Spleen (tissue), 11 donors: Measurements from ENCODE around the gene RASSF5. TPM values are rescaled to one million over a fixed set of nuclear protein-coding genes. Genes with fewer than 3 reads are reported as not detected.

Source experiments
- DNase-seq: peaks from one replicate; pipeline ENCODE4 v3.0.0-alpha.2; 2020
- H3K27ac ChIP-seq, 8 donors: fragments of 200-600 bp; sonication (generic) in 7 of 8; 1 replicate in 4 of 8; 2 replicates in 4 of 8; pipeline versions ENCODE4 v1.5.0 to v1.8.0; 2016 to 2021; ENCODE audit warnings: inconsistent platforms in 4 of 8, mild to moderate bottlenecking in 4 of 8, moderate library complexity in 1 of 8
- H3K27me3 ChIP-seq, 7 donors: fragments of 200-600 bp; sonication (generic) in 6 of 7; replicated peaks in 1 of 7; 1 replicate in 4 of 7; 2 replicates in 3 of 7; pipeline versions ENCODE4 v1.5.0 to v1.8.0; 2016 to 2021; ENCODE audit warnings: inconsistent platforms in 3 of 7, mild to moderate bottlenecking in 1 of 7
- H3K36me3 ChIP-seq, 6 donors: fragments of 200-600 bp; sonication (generic) in 5 of 6; 1 replicate in 4 of 6; 2 replicates in 2 of 6; pipeline versions ENCODE4 v1.5.0 to v1.8.0; 2016 to 2021; ENCODE audit warnings: inconsistent platforms in 2 of 6
- H3K4me1 ChIP-seq, 6 donors: fragments of 200-600 bp; sonication (generic) in 5 of 6; 1 replicate in 3 of 6; 2 replicates in 3 of 6; pipeline versions ENCODE4 v1.5.0 to v1.8.0; 2016 to 2021; ENCODE audit warnings: inconsistent platforms in 3 of 6
- H3K4me3 ChIP-seq, 8 donors: fragments of 200-600 bp; sonication (generic) in 7 of 8; 1 replicate in 4 of 8; 2 replicates in 4 of 8; pipeline versions ENCODE4 v1.5.0 to v1.8.0; 2016 to 2021; ENCODE audit warnings: inconsistent platforms in 4 of 8, mild to moderate bottlenecking in 4 of 8, moderate library complexity in 2 of 8
- H3K9me3 ChIP-seq, 8 donors: fragments of 200-600 bp; sonication (generic) in 7 of 8; 1 replicate in 4 of 8; 2 replicates in 4 of 8; pipeline versions ENCODE4 v1.5.0 to v1.8.0; 2016 to 2021; ENCODE audit warnings: inconsistent platforms in 4 of 8
- POLR2A ChIP-seq, 3 donors: fragments of 450-650 bp; IDR thresholded peaks; one replicate each; pipeline ENCODE4 v1.5.1; 2017; ENCODE audit warnings: antibody characterized with exemption in 3 of 3, mild to moderate bottlenecking in 1 of 3
- POLR2AphosphoS5 ChIP-seq, 3 donors: sonication (generic); formaldehyde crosslinking; IDR thresholded peaks; one replicate each; pipeline ENCODE4 v1.5.1; 2017; ENCODE audit warnings: antibody characterized with exemption in 3 of 3
- WGBS, 5 donors: extraction: QIAGEN DNeasy Blood & Tissue Kit in 3 of 5; methylation state at CpG; one replicate each; pipeline versions ENCODE4 v1.1.5 to v1.1.7; 2013 to 2018; 5-methylcytosine and 5-hydroxymethylcytosine counted together
- intact Hi-C: fragments of 100-400 bp; cut with DNase I; formaldehyde crosslinking; loops from one replicate; pipeline ENCODE4 v1.15.0; 2023; ENCODE audit warnings: low total_unique reads
- polyA plus RNA-seq, 3 donors: library from polyadenylated mRNA; stranded (reverse); fragments of 200-250 nt; gene quantifications; one replicate each; pipeline ENCODE4 v1.2.1, GENCODE V29; 2013
- total RNA-seq, 7 donors: library from RNA; depleted of rRNA in 3 of 7; stranded (reverse); fragments of >200 nt in 3 of 7; fragmentation: NEBNext Ultra II Directional in 4 of 7; extraction: Animal tissue kit (Norgen Biotek cat#: 25700) in 4 of 7; gene quantifications; one replicate each; pipeline versions ENCODE4 v1.1.0 to v1.2.1, GENCODE V29; 2016 to 2021
- TF ChIP-seq, protein P1 (sequence below), 11 experiments: fragments of 200-600 bp in 7 of 11; fragments of 450-650 bp in 4 of 11; sonication (generic) in 4 of 11; IDR thresholded peaks in 8 of 11; conservative IDR thresholded peaks in 3 of 11; 1 replicate in 7 of 11; 2 replicates in 4 of 11; pipeline versions ENCODE4 v1.4.0 to v1.8.0; 2016 to 2021; ENCODE audit warnings: antibody characterized with exemption in 11 of 11, inconsistent platforms in 4 of 11, mild to moderate bottlenecking in 1 of 11
- donor health status: healthy with polysubstance abuse.
- donor health status: DM: no; HTN: no; CAD: no; lungs with moderate emphysema.
- donor health status: DM: no; HTN: no; CAD: no.
- donor health status: Bipolar disorder and iron deficiency.
- donor health status: healthy.
- donor health status: DM: no; HTN: no; CAD: no.
- donor health status: DM: yes; HTN: yes; CAD: no.

RASSF5 gene
- total and polyA plus RNA-seq, 10 donors = 32.2 to 168 (median 127) TPM

GRCh38 chr1:206524739-206525364, 17.5 kb downstream of the RASSF5 start:
- H3K36me3 ChIP-seq = no peaks in the 10 kb centered on the region
- H3K4me1 ChIP-seq = peaks cover 0 to 20% (median 3%) of the 10 kb centered on the region in 6 donors
- H3K9me3 ChIP-seq = no peaks in the 10 kb centered on the region
- H3K4me3 ChIP-seq = no peak overlapping the region
- no peaks in the 10 kb centered on the region for H3K27me3 ChIP-seq
- intact Hi-C loops = no loop called here
- DNase-seq = peak; percentile 19
- no peak overlapping the region for H3K27ac ChIP-seq
- TF ChIP-seq POLR2AphosphoS5 (IDR thresholded peaks at IDR 0.05) = no peak
- TF ChIP-seq, protein P1, sequence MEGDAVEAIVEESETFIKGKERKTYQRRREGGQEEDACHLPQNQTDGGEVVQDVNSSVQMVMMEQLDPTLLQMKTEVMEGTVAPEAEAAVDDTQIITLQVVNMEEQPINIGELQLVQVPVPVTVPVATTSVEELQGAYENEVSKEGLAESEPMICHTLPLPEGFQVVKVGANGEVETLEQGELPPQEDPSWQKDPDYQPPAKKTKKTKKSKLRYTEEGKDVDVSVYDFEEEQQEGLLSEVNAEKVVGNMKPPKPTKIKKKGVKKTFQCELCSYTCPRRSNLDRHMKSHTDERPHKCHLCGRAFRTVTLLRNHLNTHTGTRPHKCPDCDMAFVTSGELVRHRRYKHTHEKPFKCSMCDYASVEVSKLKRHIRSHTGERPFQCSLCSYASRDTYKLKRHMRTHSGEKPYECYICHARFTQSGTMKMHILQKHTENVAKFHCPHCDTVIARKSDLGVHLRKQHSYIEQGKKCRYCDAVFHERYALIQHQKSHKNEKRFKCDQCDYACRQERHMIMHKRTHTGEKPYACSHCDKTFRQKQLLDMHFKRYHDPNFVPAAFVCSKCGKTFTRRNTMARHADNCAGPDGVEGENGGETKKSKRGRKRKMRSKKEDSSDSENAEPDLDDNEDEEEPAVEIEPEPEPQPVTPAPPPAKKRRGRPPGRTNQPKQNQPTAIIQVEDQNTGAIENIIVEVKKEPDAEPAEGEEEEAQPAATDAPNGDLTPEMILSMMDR (IDR thresholded peaks at IDR 0.05 in 8 of 11, conservative IDR thresholded peaks at IDR 0.05 in 3 of 11) = no peak
- no peak for TF ChIP-seq POLR2A (IDR thresholded peaks at IDR 0.05)
- WGBS, 5 donors = 58 to 67% (median 62%) methylated on average over 5 of the region's 5 CpGs

GRCh38 chr1:206526064-206526911, 19.0 kb downstream of the RASSF5 start:
- H3K27me3 ChIP-seq = no peaks in the 10 kb centered on the region
- intact Hi-C loops = no loop called here
- peak; percentile 51 for DNase-seq
- H3K4me1 ChIP-seq = peaks cover 0 to 20% (median 3%) of the 10 kb centered on the region in 6 donors
- WGBS, 5 donors = 50 to 60% (median 53%) methylated on average over 6 of the region's 6 CpGs
- H3K4me3 ChIP-seq = no peak overlapping the region
- H3K27ac ChIP-seq = peak overlapping the region in 1 of 8 donors; percentile 28
- H3K36me3 ChIP-seq = no peaks in the 10 kb centered on the region
- TF ChIP-seq POLR2A (IDR thresholded peaks at IDR 0.05) (no peak), POLR2AphosphoS5 (IDR thresholded peaks at IDR 0.05) (no peak)
- TF ChIP-seq, protein P1 (IDR thresholded peaks at IDR 0.05 in 8 of 11, conservative IDR thresholded peaks at IDR 0.05 in 3 of 11) = no peak
- no peaks in the 10 kb centered on the region for H3K9me3 ChIP-seq

GRCh38 chr1:206529425-206529824, 22.1 kb downstream of the RASSF5 start:
- WGBS, 5 donors = 89 to 98% (median 92%) methylated on average over 7 of the region's 7 CpGs
- H3K4me1 ChIP-seq = peaks cover 0 to 20% (median 4%) of the 10 kb centered on the region in 6 donors
- DNase-seq = no peak
- no peak overlapping the region for H3K4me3 ChIP-seq
- no peaks in the 10 kb centered on the region for H3K27me3 ChIP-seq
- no peaks in the 10 kb centered on the region for H3K36me3 ChIP-seq
- no peak for TF ChIP-seq POLR2AphosphoS5 (IDR thresholded peaks at IDR 0.05)
- no peak for TF ChIP-seq POLR2A (IDR thresholded peaks at IDR 0.05)
- TF ChIP-seq, protein P1 (IDR thresholded peaks at IDR 0.05 in 8 of 11, conservative IDR thresholded peaks at IDR 0.05 in 3 of 11) = no peak
- H3K27ac ChIP-seq = no peak overlapping the region
- intact Hi-C loops = no loop called here
- H3K9me3 ChIP-seq = no peaks in the 10 kb centered on the region

DNA sequence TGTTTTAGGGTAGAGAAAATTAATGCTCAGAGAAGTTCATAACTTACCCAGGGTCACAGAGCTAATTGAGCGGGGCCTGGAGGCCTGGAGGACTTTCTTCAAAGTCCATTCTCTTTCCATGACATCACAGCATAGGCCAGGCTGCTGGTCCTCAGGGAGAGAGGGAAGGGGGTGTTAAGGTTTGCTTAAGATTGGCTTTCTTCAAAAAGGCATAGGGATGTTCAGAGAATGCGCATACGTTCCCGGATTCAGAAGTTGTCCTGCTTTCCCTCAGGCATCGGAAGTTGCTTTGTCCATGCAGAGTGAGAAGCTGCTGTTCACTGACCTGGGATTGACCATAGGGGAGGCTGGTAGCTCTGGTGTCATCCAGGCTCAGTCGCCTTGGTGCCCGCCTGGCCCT, 25.0 kb downstream of the RASSF5 start:
- intact Hi-C loops = no loop called here
- H3K27me3 ChIP-seq = no peaks in the 10 kb centered on the region
- DNase-seq = peak; percentile 31
- H3K4me1 ChIP-seq = peaks cover 0 to 3% (median 0%) of the 10 kb centered on the region in 6 donors
- H3K36me3 ChIP-seq = no peaks in the 10 kb centered on the region
- no peak overlapping the region for H3K27ac ChIP-seq
- WGBS, 5 donors = 90 to 97% (median 96%) methylated on average over 7 of the region's 7 CpGs
- no peaks in the 10 kb centered on the region for H3K9me3 ChIP-seq
- H3K4me3 ChIP-seq = no peak overlapping the region
- TF ChIP-seq POLR2A (IDR thresholded peaks at IDR 0.05) (no peak), POLR2AphosphoS5 (IDR thresholded peaks at IDR 0.05) (no peak)
- TF ChIP-seq, protein P1 (IDR thresholded peaks at IDR 0.05 in 8 of 11, conservative IDR thresholded peaks at IDR 0.05 in 3 of 11) = no peak
